Retinal pigment epithelial cell (primary cell): ENCODE results near the gene JPT1.
A peak's percentile ranks its signal among the peaks of the same experiment; 100 is the strongest.

Source experiments
- DNase-seq: peaks from one replicate; pipeline ENCODE4 v3.0.0-alpha.2; 2010; ENCODE audit warnings: low read depth
- H3K4me3 ChIP-seq: 2 replicates; pipeline ENCODE4 v1.5.1; 2011; ENCODE audit warnings: mild to moderate bottlenecking, low read length, control low read depth, moderate library complexity
- CTCF ChIP-seq: conservative IDR thresholded peaks from 2 replicates; pipeline ENCODE4 v1.5.1; 2011; ENCODE audit warnings: low read depth, low read length, control low read depth, inconsistent platforms

The JPT1 gene

GRCh38 chr17:75154195-75155106 is at the start of gene JPT1:
Gene JPT1, minus strand, starts transcription at chr17:75154512. Its CDS starts 115 bp downstream, at chr17:75154397.
- H3K4me3 ChIP-seq = peak within 1 kb of the TSS; percentile 95
- peak; percentile 96 for DNase-seq
- no peak for TF ChIP-seq CTCF

GRCh38 chr17:75199886-75200618 is 45.7 kb upstream of the JPT1 start:
- H3K4me3 ChIP-seq = no peak overlapping the region
- no peak for DNase-seq
- no peak for TF ChIP-seq CTCF

- no peak for TF ChIP-seq CTCF
- H3K4me3 ChIP-seq = no peak overlapping the region
- no peak for DNase-seq
Observed at GRCh38 chr17:75194879-75195278, 40.6 kb upstream of the JPT1 start.

GRCh38 chr17:75191584-75191983 is 37.3 kb upstream of the JPT1 start:
- no peak for DNase-seq
- H3K4me3 ChIP-seq = no peak overlapping the region
- TF ChIP-seq CTCF = no peak

- DNase-seq = no peak
- no peak for TF ChIP-seq CTCF
- no peak overlapping the region for H3K4me3 ChIP-seq
Observed at GRCh38 chr17:75188614-75189013, 34.3 kb upstream of the JPT1 start.

- no peak for DNase-seq
- no peak for TF ChIP-seq CTCF
- no peak overlapping the region for H3K4me3 ChIP-seq
Observed at GRCh38 chr17:75183999-75184884, 29.9 kb upstream of the JPT1 start.
